Measurements from ENCODE around the gene ANLN.
"Not testable (repeated sequence)": the region's sequence is repeated elsewhere in the genome, so short reads cannot be mapped to it uniquely, and the experiment has no call there.

The ANLN gene

GRCh38 chr7:36378555-36378954, 11.1 kb upstream of the ANLN start:
- peak; percentile 46 for DNase-seq

- no peak for DNase-seq
Measured at GRCh38 chr7:36379831-36380504, 9.7 kb upstream of the ANLN start.

GRCh38 chr7:36381056-36381455, 8.6 kb upstream of the ANLN start:
- DNase-seq: no peak

DNA sequence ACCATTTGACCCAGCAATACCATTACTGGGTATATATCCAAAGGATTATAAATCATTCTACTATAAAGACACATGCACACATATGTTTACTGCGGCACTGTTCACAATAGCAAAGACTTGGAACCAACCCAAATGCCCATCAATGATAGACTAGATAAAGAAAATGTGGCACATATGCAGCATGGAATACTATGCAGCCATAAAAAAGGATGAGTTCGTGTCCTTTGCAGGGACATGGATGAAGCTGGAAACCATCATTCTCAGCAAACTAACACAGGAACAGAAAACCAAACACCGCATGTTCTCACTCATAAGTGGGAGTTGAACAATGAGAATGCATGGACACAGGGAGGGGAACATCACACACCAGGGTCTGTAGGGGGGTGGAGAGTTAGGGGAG, 6.4 kb upstream of the ANLN start:
- not testable (repeated sequence) for DNase-seq

DNA sequence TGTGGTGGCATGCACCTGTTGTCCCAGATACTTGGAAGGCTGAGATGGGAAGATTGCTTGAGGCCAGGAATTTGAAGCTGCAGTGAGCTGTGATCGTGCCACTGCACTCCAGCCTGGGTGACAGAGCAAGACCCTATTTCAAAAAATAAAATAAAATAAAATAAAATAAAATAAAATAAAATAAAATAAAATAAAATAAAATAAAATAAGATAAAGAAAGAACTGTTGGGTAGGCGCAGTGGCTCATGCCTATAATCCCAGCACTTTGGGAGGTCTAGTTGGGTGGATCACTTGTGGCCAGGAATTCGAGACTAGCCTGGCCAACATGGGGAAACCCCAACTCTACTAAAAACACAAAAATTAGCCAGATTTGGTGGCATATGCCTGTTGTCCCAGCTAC, 4.0 kb upstream of the ANLN start:
- not testable (repeated sequence) for DNase-seq

- DNase-seq: no peak
Measured at GRCh38 chr7:36387435-36388231, 2.0 kb upstream of the ANLN start.

- DNase-seq: no peak
Measured at GRCh38 chr7:36388423-36388822, 1.2 kb upstream of the ANLN start.

DNA sequence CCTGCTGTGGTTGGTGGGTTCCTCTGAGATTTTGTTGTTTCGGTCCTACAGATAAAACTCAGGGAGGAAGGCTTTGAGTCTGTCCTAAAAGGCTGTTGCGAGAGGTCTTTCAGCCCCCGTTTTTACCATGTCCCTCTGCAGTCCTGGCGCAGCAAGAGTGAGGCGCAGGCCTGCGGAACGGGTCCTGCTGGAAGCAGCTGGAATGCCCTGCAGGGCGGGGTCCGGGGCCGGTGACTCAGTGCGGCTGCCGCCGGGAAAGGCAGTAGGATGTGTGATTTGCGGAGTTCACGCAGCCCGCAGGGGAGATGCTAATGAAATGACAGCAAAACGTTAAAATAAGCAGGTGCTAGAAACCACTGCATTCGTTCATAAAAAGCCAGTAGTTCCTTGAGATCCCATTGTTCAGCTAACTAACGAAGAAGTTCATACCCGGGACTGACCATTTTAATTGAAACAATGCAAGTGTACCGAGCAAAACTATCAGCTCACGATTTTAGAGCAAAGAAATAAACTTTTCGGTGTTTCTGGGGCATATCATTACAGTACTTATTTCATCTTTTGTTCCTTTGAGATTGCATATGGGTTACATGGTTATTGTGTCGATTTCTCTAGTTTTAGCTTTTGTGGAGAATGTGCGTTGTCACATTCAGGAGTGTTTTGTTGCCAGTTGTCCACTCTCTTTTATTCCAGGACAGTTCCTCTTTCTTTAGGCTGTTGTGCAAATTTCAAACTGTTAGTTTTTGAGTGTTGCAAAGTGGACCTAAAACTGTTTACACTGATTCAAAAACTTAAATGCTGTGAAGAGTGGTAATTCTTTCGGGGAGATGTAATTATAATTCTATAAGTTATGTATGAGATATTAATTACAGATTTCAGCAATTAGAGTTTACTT, 783 bp downstream of the ANLN start:
- DNase-seq: peak; percentile 50

- no peak for DNase-seq
Measured at GRCh38 chr7:36391436-36392198, 2.0 kb downstream of the ANLN start.

GRCh38 chr7:36393826-36394225, 4.2 kb downstream of the ANLN start:
- DNase-seq: no peak

GRCh38 chr7:36395171-36395894, 5.7 kb downstream of the ANLN start:
- no peak for DNase-seq

GRCh38 chr7:36396150-36396549, 6.5 kb downstream of the ANLN start:
- DNase-seq: peak; percentile 14

DNA sequence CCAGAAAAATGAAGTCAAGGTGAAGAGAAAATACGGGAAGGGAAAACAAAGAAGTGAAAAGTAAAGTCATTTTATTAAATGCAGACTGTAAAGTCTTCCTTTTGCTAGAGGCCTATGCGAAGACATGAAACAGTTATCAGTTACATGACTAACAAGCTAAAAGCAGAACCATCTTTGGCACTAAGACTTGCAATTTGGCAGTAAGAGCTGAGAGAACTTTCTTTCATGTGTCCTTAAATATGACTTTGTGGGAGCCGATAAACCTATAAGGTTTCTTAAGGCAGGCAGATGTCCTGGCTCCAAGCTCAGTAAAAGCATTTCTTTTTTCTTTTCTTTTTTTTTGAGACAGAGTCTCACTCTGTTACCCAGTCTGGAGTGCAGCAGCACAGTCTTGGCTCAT, 10.4 kb downstream of the ANLN start:
- no peak for DNase-seq

GRCh38 chr7:36400606-36401005, 10.9 kb downstream of the ANLN start:
- no peak for DNase-seq

- no peak for DNase-seq
Measured at GRCh38 chr7:36403452-36403851, 13.8 kb downstream of the ANLN start.

- DNase-seq: no peak
Measured at GRCh38 chr7:36404639-36405408, 15.2 kb downstream of the ANLN start.

DNA sequence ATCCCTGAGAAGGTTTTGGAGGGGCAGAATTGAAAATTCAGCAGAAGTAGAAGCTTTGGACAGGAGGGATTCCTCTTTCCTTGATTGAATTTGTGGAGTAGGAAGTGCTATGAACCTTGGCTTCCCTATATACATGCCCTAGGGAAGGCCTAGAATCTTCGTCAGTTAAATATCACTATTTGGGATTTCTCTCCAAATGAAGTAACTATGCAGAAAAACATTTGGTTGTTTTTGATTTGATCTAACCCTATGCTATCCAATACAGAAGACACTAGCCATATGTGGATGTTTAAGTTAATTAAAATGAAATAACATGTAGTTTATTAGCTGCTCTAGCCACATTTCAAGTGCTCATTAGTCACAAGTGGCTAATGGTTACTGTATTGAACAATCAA, 15.7 kb downstream of the ANLN start:
- DNase-seq: no peak

- DNase-seq: no peak
Measured at GRCh38 chr7:36406156-36406555, 16.5 kb downstream of the ANLN start.

GRCh38 chr7:36407636-36408550, 18.2 kb downstream of the ANLN start:
- no peak for DNase-seq

DNA sequence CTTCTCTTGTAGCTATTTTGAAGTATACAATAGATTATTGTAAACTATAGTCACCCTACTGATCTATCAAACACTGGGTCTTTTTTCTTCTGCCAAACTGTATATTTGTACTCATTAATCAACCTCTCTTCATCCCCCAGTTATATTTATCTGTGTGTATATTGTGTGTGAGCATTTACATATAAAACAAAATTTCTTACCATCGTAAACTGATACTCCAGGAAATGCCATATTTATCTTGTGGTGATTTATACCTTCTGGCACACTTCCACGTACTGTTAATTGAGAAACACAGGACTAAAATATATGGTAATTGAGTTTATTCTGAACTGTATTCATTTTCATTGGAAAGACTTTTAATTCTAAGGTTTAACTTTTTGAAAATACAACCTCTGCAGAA, 18.9 kb downstream of the ANLN start:
- DNase-seq: no peak
